Measurements from ENCODE around the gene ACKR2. TPM values are rescaled to one million over a fixed set of nuclear protein-coding genes. Genes with fewer than 3 reads are reported as not detected.

Gene ACKR2
- total RNA-seq, 1 experiment from 2014 or later, result 0.45 TPM

DNA sequence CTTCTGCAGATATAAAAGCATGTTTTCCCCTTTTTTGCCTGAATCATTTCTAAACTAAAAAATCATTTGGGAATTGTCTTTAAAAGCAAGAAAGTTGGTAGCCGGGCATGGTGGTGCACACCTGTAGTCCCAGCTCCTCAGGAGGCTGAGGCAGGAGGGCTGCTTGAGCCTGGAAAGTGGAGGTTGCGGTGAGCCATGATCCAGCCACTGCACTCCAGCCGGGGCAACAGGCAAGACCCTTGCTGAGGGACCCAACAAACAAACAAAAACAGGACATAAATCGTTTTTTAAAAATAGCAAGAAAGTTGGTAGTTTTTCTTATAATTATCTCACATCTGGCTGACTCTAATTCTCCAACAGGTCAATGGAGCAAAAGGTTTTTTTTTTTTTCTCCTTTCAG lies 7.5 kb upstream of the ACKR2 start:
- H3K4me1 Mint-ChIP-seq (ENCODE audit: low read depth, unreplicated experiment), result peaks cover 9% of the 10 kb centered on the region
- H3K4me3 Mint-ChIP-seq (ENCODE audit: low read depth, unreplicated experiment), result no peak overlapping the region
- no peak for TF ChIP-seq CTCF (IDR thresholded peaks at IDR 0.05; ENCODE audit: unreplicated experiment)
- no peak overlapping the region for H3K27ac Mint-ChIP-seq (ENCODE audit: unreplicated experiment)
- intact Hi-C loops (cut with micrococcal nuclease; ENCODE audit: unreplicated experiment), result no loop called here
- DNase-seq, result no peak
- H3K36me3 Mint-ChIP-seq (ENCODE audit: insufficient read depth, unreplicated experiment), result peaks cover 30% of the 10 kb centered on the region
- CTCF ChIA-PET, result no interaction called here
- H3K9me3 Mint-ChIP-seq (ENCODE audit: low read depth, unreplicated experiment), result no peaks in the 10 kb centered on the region
- no TSS peak for BruUV-seq (replicated peaks)
- H3K27me3 Mint-ChIP-seq (ENCODE audit: unreplicated experiment), result no peaks in the 10 kb centered on the region

DNA sequence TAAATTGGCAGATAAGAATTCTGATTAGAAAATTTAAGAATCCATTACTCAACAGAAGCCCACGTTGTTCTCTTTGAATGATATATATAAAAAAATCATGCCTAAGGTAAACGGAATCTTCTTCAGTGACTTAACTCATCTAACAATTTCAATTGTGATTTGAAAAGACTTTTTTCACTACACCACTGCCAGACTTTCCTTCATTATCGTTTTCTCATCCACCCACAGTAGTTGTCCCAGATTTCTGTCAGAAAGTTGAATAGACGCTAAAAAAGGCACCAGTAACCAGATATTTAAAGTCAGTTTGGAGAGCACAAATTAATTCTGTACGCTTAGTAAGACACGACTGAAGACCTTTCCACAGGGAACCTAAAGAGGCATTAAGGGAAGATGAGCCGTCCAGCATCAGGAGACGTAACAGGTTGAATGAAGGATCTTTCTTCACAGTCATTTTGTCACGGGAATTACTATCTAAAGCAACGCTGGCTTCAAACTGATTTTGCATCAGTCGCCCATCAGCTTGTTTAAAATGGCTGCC lies 6.3 kb upstream of the ACKR2 start:
- BruUV-seq (replicated peaks), result TSS peak; percentile 39
- no peaks in the 10 kb centered on the region for H3K9me3 Mint-ChIP-seq (ENCODE audit: low read depth, unreplicated experiment)
- H3K36me3 Mint-ChIP-seq (ENCODE audit: insufficient read depth, unreplicated experiment), result peaks cover 30% of the 10 kb centered on the region
- H3K4me1 Mint-ChIP-seq (ENCODE audit: low read depth, unreplicated experiment), result peaks cover 9% of the 10 kb centered on the region
- H3K4me3 Mint-ChIP-seq (ENCODE audit: low read depth, unreplicated experiment), result peak overlapping the region; percentile 94
- no peaks in the 10 kb centered on the region for H3K27me3 Mint-ChIP-seq (ENCODE audit: unreplicated experiment)
- CTCF ChIA-PET, result interaction anchor here (2.1 kb wide), 1 partner anchor 28 kb away, joined by 8 read pairs; no protein-coding TSS in a partner anchor
- intact Hi-C loops (cut with micrococcal nuclease; ENCODE audit: unreplicated experiment), result no loop called here
- TF ChIP-seq CTCF (IDR thresholded peaks at IDR 0.05; ENCODE audit: unreplicated experiment), result no peak
- no peak for DNase-seq
- H3K27ac Mint-ChIP-seq (ENCODE audit: unreplicated experiment), result peak overlapping the region; percentile 91

- no peak for TF ChIP-seq CTCF (IDR thresholded peaks at IDR 0.05; ENCODE audit: unreplicated experiment)
- Mint-ChIP-seq H3K9me3 (ENCODE audit: low read depth, unreplicated experiment) (no peaks in the 10 kb centered on the region), H3K36me3 (ENCODE audit: insufficient read depth, unreplicated experiment) (peaks cover 30% of the 10 kb centered on the region), H3K4me1 (ENCODE audit: low read depth, unreplicated experiment) (peaks cover 9% of the 10 kb centered on the region), H3K27ac (ENCODE audit: unreplicated experiment) (peak overlapping the region; percentile 91), H3K27me3 (ENCODE audit: unreplicated experiment) (no peaks in the 10 kb centered on the region), H3K4me3 (ENCODE audit: low read depth, unreplicated experiment) (peak overlapping the region; percentile 94)
- BruUV-seq (replicated peaks), result no TSS peak
- CTCF ChIA-PET, result interaction anchor here (0.5 to 2.1 kb wide), 3 partner anchors 11 to 78 kb away, joined by 3 to 8 read pairs (median 3); no protein-coding TSS in a partner anchor
- DNase-seq, result peak; percentile 34
- intact Hi-C loops (cut with micrococcal nuclease; ENCODE audit: unreplicated experiment), result no loop called here
Measured at GRCh38 chr3:42803414-42804105, 5.7 kb upstream of the ACKR2 start.

DNA sequence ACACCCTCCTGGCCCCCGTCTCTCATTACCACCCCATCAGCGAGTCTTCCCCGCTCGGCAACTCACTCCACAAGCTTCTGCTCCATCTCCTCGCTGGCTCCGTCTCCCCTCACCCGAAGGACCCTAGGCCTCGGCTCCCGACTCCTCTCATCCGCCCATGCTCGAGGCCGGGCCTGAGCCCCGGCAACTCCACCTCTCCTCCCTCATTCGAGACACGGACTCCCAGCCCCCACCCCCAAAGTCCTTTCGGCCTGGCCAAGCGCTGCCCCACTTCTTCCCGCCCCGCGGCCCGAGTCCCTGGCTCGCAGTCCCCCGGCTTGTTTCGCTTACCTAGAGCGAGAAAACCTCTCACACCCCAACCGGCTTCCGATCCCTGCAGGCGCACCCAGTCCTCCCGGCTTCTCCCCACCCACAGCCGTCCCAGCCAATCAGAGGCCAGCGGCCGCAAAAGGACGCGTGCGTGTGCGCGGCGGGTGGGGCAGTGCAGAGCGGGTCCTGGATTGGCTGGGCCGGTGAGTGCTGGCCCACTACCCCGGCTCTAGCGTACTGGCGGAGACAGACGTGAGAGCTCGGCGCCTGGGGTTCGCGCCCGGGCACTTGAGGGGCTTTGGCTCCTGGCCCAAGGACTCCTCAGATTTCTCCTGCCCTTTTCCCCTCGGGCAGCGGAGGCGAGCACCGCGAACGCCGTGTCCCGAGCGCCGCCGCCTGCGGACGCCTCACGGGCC lies 5.0 kb upstream of the ACKR2 start, which contains the start of gene HIGD1A:
TSS of gene HIGD1A (minus strand) at position 385 of the 725 bp plus-strand sequence. CDS start 10,237 bp downstream, outside the sequence.
- Mint-ChIP-seq H3K27me3 (ENCODE audit: unreplicated experiment) (no peaks in the 10 kb centered on the region), H3K27ac (ENCODE audit: unreplicated experiment) (peak within 1 kb of the TSS; percentile 91), H3K4me3 (ENCODE audit: low read depth, unreplicated experiment) (peak within 1 kb of the TSS; percentile 94), H3K4me1 (ENCODE audit: low read depth, unreplicated experiment) (peaks cover 14% of the 10 kb centered on the region), H3K36me3 (ENCODE audit: insufficient read depth, unreplicated experiment) (peaks cover 30% of the 10 kb centered on the region), H3K9me3 (ENCODE audit: low read depth, unreplicated experiment) (no peaks in the 10 kb centered on the region)
- CTCF ChIA-PET, result interaction anchor here (0.5 to 2.1 kb wide), 5 partner anchors 12 to 77 kb away, joined by 3 to 8 read pairs (median 3); no protein-coding TSS in a partner anchor
- TF ChIP-seq CTCF (IDR thresholded peaks at IDR 0.05; ENCODE audit: unreplicated experiment), result no peak
- peak; percentile 95 for DNase-seq
- BruUV-seq (replicated peaks), result no TSS peak
- intact Hi-C loops (cut with micrococcal nuclease; ENCODE audit: unreplicated experiment), result no loop called here
